Osteocyte (in vitro differentiated cells): ENCODE measurements around the gene MBTD1. TPM values are rescaled to one million over a fixed set of nuclear protein-coding genes. Genes with fewer than 3 reads are reported as not detected.

ENCODE experiments used
- DNase-seq: peaks from one replicate; pipeline ENCODE4 v3.0.0; 2021; ENCODE audit warnings: mixed read lengths; ENCODE audit not compliant: unreplicated experiment; ENCODE audit errors: extremely low spot score
- H3K27ac Mint-ChIP-seq: one replicate; pipeline ENCODE4 v1.8.0; 2021; ENCODE audit warnings: mild to moderate bottlenecking, mixed read lengths; ENCODE audit not compliant: unreplicated experiment
- H3K27me3 Mint-ChIP-seq: one replicate; pipeline ENCODE4 v1.8.0; 2021; ENCODE audit warnings: mixed read lengths; ENCODE audit not compliant: unreplicated experiment
- H3K36me3 Mint-ChIP-seq: one replicate; pipeline ENCODE4 v1.8.0; 2021; ENCODE audit warnings: mixed read lengths; ENCODE audit not compliant: unreplicated experiment
- H3K4me1 Mint-ChIP-seq: one replicate; pipeline ENCODE4 v1.8.0; 2021; ENCODE audit warnings: mixed read lengths; ENCODE audit not compliant: unreplicated experiment
- H3K4me3 Mint-ChIP-seq: one replicate; pipeline ENCODE4 v1.8.0; 2021; ENCODE audit warnings: mild to moderate bottlenecking, moderate library complexity, mixed read lengths; ENCODE audit not compliant: unreplicated experiment
- H3K9me3 Mint-ChIP-seq: one replicate; pipeline ENCODE4 v1.8.0; 2021; ENCODE audit warnings: mixed read lengths; ENCODE audit not compliant: unreplicated experiment
- CTCF ChIP-seq: fragments of 200-600 bp; sonication (generic); IDR thresholded peaks from 2 replicates; pipeline ENCODE4 v1.5.0; 2021; ENCODE audit warnings: antibody characterized with exemption, mild to moderate bottlenecking, moderate library complexity
- total RNA-seq: library from RNA; stranded (reverse); gene quantifications from 2 replicates; pipeline ENCODE4 v1.2.1, GENCODE V29; 2021

The MBTD1 gene
- total RNA-seq, 1 donor from 2014 or later, result 17.9 TPM

GRCh38 chr17:51144266-51145022, 115.4 kb downstream of the MBTD1 start:
- Mint-ChIP-seq H3K9me3 (no peaks in the 10 kb centered on the region), H3K27ac (no peak overlapping the region), H3K4me1 (peaks cover 1% of the 10 kb centered on the region), H3K27me3 (no peaks in the 10 kb centered on the region), H3K4me3 (no peak overlapping the region), H3K36me3 (no peaks in the 10 kb centered on the region)
- no peak for DNase-seq
- TF ChIP-seq CTCF, result no peak

DNA sequence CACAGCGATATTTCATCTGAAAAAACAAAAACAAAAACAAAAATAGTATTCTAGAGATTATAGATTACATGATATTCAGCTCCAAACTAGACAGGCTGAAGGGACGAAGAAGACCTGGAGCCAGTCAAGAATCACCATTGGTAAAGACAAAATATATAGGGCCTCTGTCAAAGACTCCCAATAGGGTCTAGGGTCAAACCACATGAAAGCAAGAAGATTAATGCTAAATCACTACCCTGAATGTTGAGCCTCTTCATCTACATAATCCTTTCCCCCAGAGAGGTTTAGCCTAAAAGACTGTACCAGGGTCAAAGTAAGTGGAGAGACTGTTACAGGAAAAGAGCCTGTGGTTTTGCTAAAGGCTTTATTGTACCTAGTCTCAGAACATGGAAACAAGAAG, 117.3 kb downstream of the MBTD1 start:
- DNase-seq, result no peak
- Mint-ChIP-seq H3K4me3 (no peak overlapping the region), H3K9me3 (no peaks in the 10 kb centered on the region), H3K4me1 (peaks cover 1% of the 10 kb centered on the region), H3K36me3 (no peaks in the 10 kb centered on the region), H3K27me3 (no peaks in the 10 kb centered on the region), H3K27ac (no peak overlapping the region)
- TF ChIP-seq CTCF, result no peak

GRCh38 chr17:51135956-51136355, 123.9 kb downstream of the MBTD1 start:
- TF ChIP-seq CTCF, result no peak
- Mint-ChIP-seq H3K27ac (no peak overlapping the region), H3K9me3 (no peaks in the 10 kb centered on the region), H3K27me3 (no peaks in the 10 kb centered on the region), H3K36me3 (no peaks in the 10 kb centered on the region), H3K4me1 (peaks cover 12% of the 10 kb centered on the region), H3K4me3 (no peak overlapping the region)
- no peak for DNase-seq

DNA sequence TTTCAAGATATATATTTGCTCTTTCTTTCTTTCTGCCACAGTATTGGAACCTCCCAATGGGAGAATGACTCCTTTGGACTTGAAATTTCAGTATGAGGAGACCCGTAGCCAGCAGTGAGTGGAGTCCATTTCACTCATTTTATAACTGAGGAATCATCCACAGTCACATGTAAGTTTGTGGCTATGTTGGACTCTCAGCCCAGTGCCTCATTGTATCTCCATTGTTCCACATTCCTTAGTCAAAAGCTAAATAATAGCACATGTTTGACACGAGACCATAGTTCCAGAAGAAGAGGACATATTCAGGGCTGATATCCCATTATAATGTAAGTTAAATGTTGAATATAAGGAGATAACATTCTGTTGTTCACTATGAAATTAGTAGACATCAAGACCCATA, 126.5 kb downstream of the MBTD1 start:
- Mint-ChIP-seq H3K27ac (peak overlapping the region; percentile 42), H3K9me3 (no peaks in the 10 kb centered on the region), H3K27me3 (no peaks in the 10 kb centered on the region), H3K4me1 (peaks cover 12% of the 10 kb centered on the region), H3K36me3 (no peaks in the 10 kb centered on the region), H3K4me3 (no peak overlapping the region)
- no peak for TF ChIP-seq CTCF
- no peak for DNase-seq

- Mint-ChIP-seq H3K36me3 (no peaks in the 10 kb centered on the region), H3K4me3 (no peak overlapping the region), H3K27ac (peak overlapping the region; percentile 42), H3K4me1 (peaks cover 12% of the 10 kb centered on the region), H3K9me3 (no peaks in the 10 kb centered on the region), H3K27me3 (no peaks in the 10 kb centered on the region)
- no peak for DNase-seq
- no peak for TF ChIP-seq CTCF
Measured at GRCh38 chr17:51132964-51133319, 126.9 kb downstream of the MBTD1 start.
